SH-SY5Y (cell line): ENCODE measurements around the gene NUAK2.

Experiments used
- GATA2 ChIP-seq: IDR thresholded peaks from 2 replicates; pipeline ENCODE4 v1.6.1; 2011; ENCODE audit warnings: mild to moderate bottlenecking, low read depth, low read length
- GATA3 ChIP-seq: IDR thresholded peaks from 2 replicates; pipeline ENCODE4 v1.6.1; 2011; ENCODE audit warnings: low read depth, mild to moderate bottlenecking, low read length, moderate library complexity

DNA sequence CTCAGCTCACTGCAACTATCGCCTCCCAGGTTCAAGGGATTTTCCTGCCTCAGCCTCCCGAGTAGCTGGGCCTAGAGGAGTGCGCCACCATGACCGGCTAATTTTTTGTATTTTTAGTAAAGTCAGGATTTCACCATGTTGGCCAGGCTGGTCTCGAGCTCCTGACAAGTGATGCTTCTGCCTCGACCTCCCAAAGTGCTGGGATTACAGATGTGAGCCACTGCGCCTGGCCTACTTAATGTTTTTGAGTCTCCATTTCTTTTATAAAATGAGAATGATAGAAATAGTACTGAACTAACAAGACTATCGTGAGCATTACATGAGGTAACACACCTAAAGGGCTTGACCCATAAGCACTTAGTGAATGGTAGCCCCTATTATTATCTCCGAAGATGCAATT lies 21.4 kb downstream of the NUAK2 start:
- TF ChIP-seq GATA3, result no peak
- TF ChIP-seq GATA2, result no peak
